Loucy (cell line): ENCODE measurements around the gene SCARF2.

Experiments
- H2AFZ ChIP-seq: fragments of 200-600 bp; sonication (generic); 2 replicates; pipeline ENCODE4 v1.6.0; 2016; ENCODE audit warnings: antibody characterized with exemption, mild to moderate bottlenecking, low read length, moderate library complexity
- H3F3A ChIP-seq: fragments of 200-600 bp; 2 replicates; pipeline ENCODE4 v1.6.0; 2016; ENCODE audit warnings: antibody characterized with exemption, low read depth, mild to moderate bottlenecking
- H3K27me3 ChIP-seq: fragments of 200-600 bp; sonication (generic); 2 replicates; pipeline ENCODE4 v1.6.1; 2014; ENCODE audit warnings: low read length, mild to moderate bottlenecking; ENCODE audit not compliant: insufficient read depth, poor library complexity, severe bottlenecking
- H3K36me3 ChIP-seq: fragments of 200-600 bp; sonication (generic); 2 replicates; pipeline ENCODE4 v1.6.1; 2016; ENCODE audit warnings: low read length; ENCODE audit not compliant: insufficient read depth
- H3K4me1 ChIP-seq: fragments of 200-600 bp; sonication (generic); 2 replicates; pipeline ENCODE4 v1.5.1; 2014; ENCODE audit warnings: low read length, mild to moderate bottlenecking; ENCODE audit not compliant: insufficient read depth, poor library complexity, severe bottlenecking
- H3K4me2 ChIP-seq: fragments of 200-600 bp; sonication (generic); 2 replicates; pipeline ENCODE4 v1.6.0; 2014; ENCODE audit warnings: antibody characterized with exemption, low read length, low read depth, mild to moderate bottlenecking; ENCODE audit not compliant: poor library complexity, severe bottlenecking
- H3K4me3 ChIP-seq: fragments of 200-600 bp; sonication (generic); 2 replicates; pipeline ENCODE4 v1.5.1; 2014; ENCODE audit warnings: low read length, mild to moderate bottlenecking, mixed read lengths; ENCODE audit not compliant: poor library complexity, severe bottlenecking
- H3K79me2 ChIP-seq: fragments of 200-600 bp; sonication (generic); 2 replicates; pipeline ENCODE4 v1.6.1; 2014; ENCODE audit warnings: low read length; ENCODE audit not compliant: insufficient read depth
- H3K9ac ChIP-seq: fragments of 200-600 bp; sonication (generic); 2 replicates; pipeline ENCODE4 v1.6.0; 2014; ENCODE audit warnings: mild to moderate bottlenecking, low read depth, low read length, moderate library complexity; ENCODE audit not compliant: poor library complexity, severe bottlenecking
- H3K9me2 ChIP-seq: fragments of 200-600 bp; sonication (generic); replicated peaks from 2 replicates; pipeline ENCODE4 v1.6.1; 2016; ENCODE audit warnings: low read depth, low read length, mixed read lengths
- H3K9me3 ChIP-seq: fragments of 200-600 bp; sonication (generic); 2 replicates; pipeline ENCODE4 v1.6.1; 2014; ENCODE audit warnings: mild to moderate bottlenecking, antibody characterized with exemption, low read length, low read depth; ENCODE audit not compliant: insufficient read depth
- H4K20me1 ChIP-seq: fragments of 200-600 bp; sonication (generic); 2 replicates; pipeline ENCODE4 v1.6.0; 2014; ENCODE audit warnings: antibody characterized with exemption, low read length, mild to moderate bottlenecking; ENCODE audit not compliant: insufficient read depth, poor library complexity, severe bottlenecking
- CTCF ChIP-seq: fragments of 200-600 bp; sonication (generic); conservative IDR thresholded peaks from 2 replicates; pipeline ENCODE4 v1.5.1; 2014; ENCODE audit warnings: mild to moderate bottlenecking, antibody characterized with exemption, low read length
- EZH2phosphoT487 ChIP-seq: fragments of 200-600 bp; IDR thresholded peaks from 2 replicates; pipeline ENCODE4 v1.6.1; 2018; ENCODE audit warnings: antibody characterized with exemption, mild to moderate bottlenecking, moderate library complexity, borderline replicate concordance

Gene SCARF2

GRCh38 chr22:20437613-20438426, at the start of gene SCARF2:
TSS of gene SCARF2 (minus strand) at chr22:20437825. CDS start at chr22:20437754, 71 bp downstream.
- H3K9ac ChIP-seq, result no peak within 1 kb of the TSS
- no peaks in the 10 kb centered on the region for H3K27me3 ChIP-seq
- H3K9me2 ChIP-seq, result no peaks in the 10 kb centered on the region
- no peaks in the 10 kb centered on the region for H3F3A ChIP-seq
- H3K4me1 ChIP-seq, result no peaks in the 10 kb centered on the region
- no peak within 1 kb of the TSS for H3K4me2 ChIP-seq
- H4K20me1 ChIP-seq, result no peaks in the 10 kb centered on the region
- H3K4me3 ChIP-seq, result no peak within 1 kb of the TSS
- TF ChIP-seq CTCF, result no peak
- no peak for TF ChIP-seq EZH2phosphoT487
- H3K9me3 ChIP-seq, result no peaks in the 10 kb centered on the region
- H3K79me2 ChIP-seq, result no peaks in the 10 kb centered on the region
- H2AFZ ChIP-seq, result no peak within 1 kb of the TSS
- no peaks in the 10 kb centered on the region; the same call in 1 of the 2 replicates for H3K36me3 ChIP-seq

GRCh38 chr22:20486229-20486628, 48.6 kb upstream of the SCARF2 start:
- TF ChIP-seq EZH2phosphoT487 (no peak), CTCF (no peak)
- H3F3A ChIP-seq, result no peaks in the 10 kb centered on the region
- H3K4me2 ChIP-seq, result no peak overlapping the region
- no peak overlapping the region for H3K9ac ChIP-seq
- peaks cover 21% of the 10 kb centered on the region; the same call in 1 of the 2 replicates for H3K79me2 ChIP-seq
- H4K20me1 ChIP-seq, result no peaks in the 10 kb centered on the region
- H3K9me3 ChIP-seq, result no peaks in the 10 kb centered on the region
- H3K27me3 ChIP-seq, result no peaks in the 10 kb centered on the region
- H2AFZ ChIP-seq, result no peak overlapping the region
- no peaks in the 10 kb centered on the region for H3K36me3 ChIP-seq
- no peak overlapping the region for H3K4me3 ChIP-seq
- H3K9me2 ChIP-seq, result no peaks in the 10 kb centered on the region
- H3K4me1 ChIP-seq, result no peaks in the 10 kb centered on the region

- H3F3A ChIP-seq, result no peaks in the 10 kb centered on the region
- no peak overlapping the region for H3K9ac ChIP-seq
- H3K27me3 ChIP-seq, result no peaks in the 10 kb centered on the region
- peaks cover 12% of the 10 kb centered on the region; the same call in 1 of the 2 replicates for H3K79me2 ChIP-seq
- no peak for TF ChIP-seq CTCF
- no peak for TF ChIP-seq EZH2phosphoT487
- H3K9me3 ChIP-seq, result no peaks in the 10 kb centered on the region
- H3K36me3 ChIP-seq, result no peaks in the 10 kb centered on the region
- no peak overlapping the region for H2AFZ ChIP-seq
- H3K4me3 ChIP-seq, result no peak overlapping the region
- no peaks in the 10 kb centered on the region for H3K9me2 ChIP-seq
- no peak overlapping the region for H3K4me2 ChIP-seq
- no peaks in the 10 kb centered on the region for H4K20me1 ChIP-seq
- no peaks in the 10 kb centered on the region for H3K4me1 ChIP-seq
Measured at GRCh38 chr22:20484948-20485683, 47.5 kb upstream of the SCARF2 start.
